ENCODE measurements around the gene SCGB1C1.

- TF ChIP-seq CTCF (IDR thresholded peaks at IDR 0.05) = no peak
- no peak for TF ChIP-seq POLR2A (IDR thresholded peaks at IDR 0.05)
Measured at GRCh38 chr11:221539-221938, 28.7 kb downstream of the SCGB1C1 start.
